GM12865 (cell line): Measurements from ENCODE around the gene C1S.

ENCODE experiments used
- DNase-seq: peaks from one replicate; pipeline ENCODE4 v3.0.0; 2010; ENCODE audit warnings: low read depth
- H3K4me3 ChIP-seq: 2 replicates; pipeline ENCODE4 v1.5.1; 2011; ENCODE audit warnings: mild to moderate bottlenecking, low read depth, low read length, control low read depth
- TF ChIP-seq, protein P1 (sequence below): IDR thresholded peaks from 2 replicates; pipeline ENCODE4 v1.5.1; 2011; ENCODE audit warnings: low read length, control low read depth, low read depth, inconsistent platforms; ENCODE audit not compliant: insufficient read depth; ENCODE audit errors: missing control alignments

The C1S gene

GRCh38 chr12:7114008-7114407 is 53.5 kb downstream of the C1S start:
- TF ChIP-seq, protein P1, sequence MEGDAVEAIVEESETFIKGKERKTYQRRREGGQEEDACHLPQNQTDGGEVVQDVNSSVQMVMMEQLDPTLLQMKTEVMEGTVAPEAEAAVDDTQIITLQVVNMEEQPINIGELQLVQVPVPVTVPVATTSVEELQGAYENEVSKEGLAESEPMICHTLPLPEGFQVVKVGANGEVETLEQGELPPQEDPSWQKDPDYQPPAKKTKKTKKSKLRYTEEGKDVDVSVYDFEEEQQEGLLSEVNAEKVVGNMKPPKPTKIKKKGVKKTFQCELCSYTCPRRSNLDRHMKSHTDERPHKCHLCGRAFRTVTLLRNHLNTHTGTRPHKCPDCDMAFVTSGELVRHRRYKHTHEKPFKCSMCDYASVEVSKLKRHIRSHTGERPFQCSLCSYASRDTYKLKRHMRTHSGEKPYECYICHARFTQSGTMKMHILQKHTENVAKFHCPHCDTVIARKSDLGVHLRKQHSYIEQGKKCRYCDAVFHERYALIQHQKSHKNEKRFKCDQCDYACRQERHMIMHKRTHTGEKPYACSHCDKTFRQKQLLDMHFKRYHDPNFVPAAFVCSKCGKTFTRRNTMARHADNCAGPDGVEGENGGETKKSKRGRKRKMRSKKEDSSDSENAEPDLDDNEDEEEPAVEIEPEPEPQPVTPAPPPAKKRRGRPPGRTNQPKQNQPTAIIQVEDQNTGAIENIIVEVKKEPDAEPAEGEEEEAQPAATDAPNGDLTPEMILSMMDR: no peak
- no peak overlapping the region for H3K4me3 ChIP-seq
- no peak for DNase-seq

GRCh38 chr12:7114851-7115250 is 54.3 kb downstream of the C1S start:
- TF ChIP-seq, protein P1: no peak
- no peak for DNase-seq
- no peak overlapping the region for H3K4me3 ChIP-seq

GRCh38 chr12:7116196-7116595 is 55.7 kb downstream of the C1S start:
- TF ChIP-seq, protein P1: no peak
- H3K4me3 ChIP-seq: no peak overlapping the region
- DNase-seq: no peak

DNA sequence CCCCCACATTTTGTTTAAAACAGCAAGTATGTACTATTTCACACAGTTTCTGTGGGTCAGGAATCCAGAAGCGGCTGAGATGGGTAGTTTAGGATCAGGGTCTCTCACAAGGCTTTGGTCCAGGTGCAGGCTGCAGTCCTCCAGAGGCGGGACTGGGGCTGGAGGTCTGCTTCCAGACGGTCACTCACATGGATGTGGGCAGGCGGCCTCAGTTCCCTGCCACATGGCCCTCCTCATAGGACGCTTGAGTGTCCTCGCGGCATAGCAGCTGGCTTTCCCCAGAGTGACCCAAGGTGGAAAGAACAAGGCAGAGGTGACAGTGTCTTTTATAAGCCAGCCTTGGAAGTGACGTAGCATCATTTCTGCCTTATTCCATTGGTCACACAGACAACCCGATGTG is 56.4 kb downstream of the C1S start:
- no peak for DNase-seq
- H3K4me3 ChIP-seq: no peak overlapping the region
- TF ChIP-seq, protein P1: no peak

GRCh38 chr12:7117670-7118069 is 57.2 kb downstream of the C1S start:
- TF ChIP-seq, protein P1: no peak
- no peak overlapping the region for H3K4me3 ChIP-seq
- DNase-seq: no peak

- no peak overlapping the region for H3K4me3 ChIP-seq
- TF ChIP-seq, protein P1: no peak
- no peak for DNase-seq
Measured at GRCh38 chr12:7118881-7119280, 58.4 kb downstream of the C1S start.

- TF ChIP-seq, protein P1: no peak
- H3K4me3 ChIP-seq: no peak overlapping the region
- no peak for DNase-seq
Measured at GRCh38 chr12:7120166-7120565, 59.6 kb downstream of the C1S start.
